ENCODE data around the gene MATCAP1.

- TF ChIP-seq EZH2phosphoT487 (IDR thresholded peaks at IDR 0.05; ENCODE audit: insufficient read depth, low read depth) (no peak), EZH2 (IDR thresholded peaks at IDR 0.05; ENCODE audit: insufficient read depth, poor library complexity, severe bottlenecking) (no peak)
Observed at GRCh38 chr16:67228905-67229304, 45.1 kb upstream of the MATCAP1 start.

Data from GM23248 (cell line).